ENCODE measurements around the gene PLP2. TPM values are rescaled to one million over a fixed set of nuclear protein-coding genes. Genes with fewer than 3 reads are reported as not detected.
"Not testable (repeated sequence)": the region's sequence is repeated elsewhere in the genome, so short reads cannot be mapped to it uniquely, and the experiment has no call there.

Gene PLP2
- total and polyA plus RNA-seq, 2 donors from 2014 or later: 58.6 to 139 TPM

DNA sequence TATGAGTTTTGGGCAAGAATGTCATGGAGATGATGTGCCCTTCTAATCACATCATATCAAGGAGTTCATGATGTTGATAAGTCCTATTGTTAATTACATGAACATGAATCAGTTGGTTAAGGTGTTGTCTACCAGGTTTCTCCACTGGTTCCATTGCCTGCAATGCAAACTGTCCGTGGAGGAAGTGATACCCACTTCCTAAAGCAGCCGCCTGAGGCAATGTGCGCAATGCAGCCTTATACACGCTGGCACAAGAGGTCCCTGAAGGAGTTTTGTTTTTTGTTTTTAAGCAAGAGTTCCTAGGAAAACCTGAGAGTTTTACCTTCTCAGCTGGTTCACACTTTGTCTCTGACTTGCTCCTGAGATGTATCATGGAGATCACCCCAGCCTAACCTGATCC, 42.3 kb upstream of the PLP2 start:
- Histone ChIP-seq H3K36me3 (ENCODE audit: control insufficient read depth in 2 of 3, insufficient read depth in 3 of 3, low read length in 3 of 3) (no peaks in the 10 kb centered on the region), H3K4me3 (ENCODE audit: low read length in 3 of 3) (no peak overlapping the region), H3K9me3 (ENCODE audit: control insufficient read depth in 2 of 3, insufficient read depth in 1 of 3, low read length in 3 of 3) (no peaks in the 10 kb centered on the region), H3K4me1 (ENCODE audit: control insufficient read depth in 2 of 3, insufficient read depth in 2 of 3, low read depth in 1 of 3, low read length in 3 of 3) (no peaks in the 10 kb centered on the region), H3K27ac (ENCODE audit: low read depth in 2 of 2, low read length in 2 of 2) (no peak overlapping the region), H3K9ac (ENCODE audit: low read length in 3 of 3) (no peak overlapping the region), H3K27me3 (ENCODE audit: control insufficient read depth, insufficient read depth, low read length) (no peaks in the 10 kb centered on the region)
- intact Hi-C loops (cut with DNase I): no loop called here
- no peak for TF ChIP-seq CTCF (IDR thresholded peaks at IDR 0.05; ENCODE audit: borderline replicate concordance, extremely low read depth, insufficient read depth)
- no peak for FAIRE-seq
- no peak for DNase-seq

DNA sequence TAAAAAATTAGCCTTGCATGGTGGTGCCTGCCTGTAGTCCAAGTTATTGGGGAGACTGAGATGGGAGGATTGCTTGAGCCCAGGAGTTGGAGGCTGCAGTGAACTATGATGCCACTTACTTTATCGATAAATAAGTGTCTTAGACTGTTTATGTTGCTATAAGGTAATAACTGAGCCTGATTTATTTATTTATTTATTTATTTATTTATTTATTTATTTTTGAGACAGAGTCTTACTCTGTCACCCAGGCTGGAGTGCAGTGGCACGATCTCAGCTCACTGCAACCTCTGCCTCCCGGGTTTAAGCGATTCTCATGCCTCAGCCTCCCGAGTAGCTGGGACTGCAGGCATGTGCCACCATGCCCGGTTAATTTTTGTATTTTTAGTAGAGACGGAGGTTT, 39.4 kb upstream of the PLP2 start:
- FAIRE-seq; DNase-seq; H3K27ac ChIP-seq (ENCODE audit: low read depth in 2 of 2, low read length in 2 of 2); H3K9ac ChIP-seq (ENCODE audit: low read length in 3 of 3); H3K9me3 ChIP-seq (ENCODE audit: control insufficient read depth in 2 of 3, insufficient read depth in 1 of 3, low read length in 3 of 3); intact Hi-C loops (cut with DNase I); H3K4me1 ChIP-seq (ENCODE audit: control insufficient read depth in 2 of 3, insufficient read depth in 2 of 3, low read depth in 1 of 3, low read length in 3 of 3); H3K27me3 ChIP-seq (ENCODE audit: control insufficient read depth, insufficient read depth, low read length); H3K36me3 ChIP-seq (ENCODE audit: control insufficient read depth in 2 of 3, insufficient read depth in 3 of 3, low read length in 3 of 3); H3K4me3 ChIP-seq (ENCODE audit: low read length in 3 of 3): not testable (repeated sequence)

GRCh38 chrX:49133759-49134158, 37.9 kb upstream of the PLP2 start:
- FAIRE-seq: no peak
- DNase-seq: no peak
- Histone ChIP-seq H3K27ac (ENCODE audit: low read depth in 2 of 2, low read length in 2 of 2) (no peak overlapping the region), H3K4me3 (ENCODE audit: low read length in 3 of 3) (no peak overlapping the region), H3K27me3 (ENCODE audit: control insufficient read depth, insufficient read depth, low read length) (no peaks in the 10 kb centered on the region), H3K4me1 (ENCODE audit: control insufficient read depth in 2 of 3, insufficient read depth in 2 of 3, low read depth in 1 of 3, low read length in 3 of 3) (no peaks in the 10 kb centered on the region), H3K9me3 (ENCODE audit: control insufficient read depth in 2 of 3, insufficient read depth in 1 of 3, low read length in 3 of 3) (no peaks in the 10 kb centered on the region), H3K36me3 (ENCODE audit: control insufficient read depth in 2 of 3, insufficient read depth in 3 of 3, low read length in 3 of 3) (no peaks in the 10 kb centered on the region), H3K9ac (ENCODE audit: low read length in 3 of 3) (no peak overlapping the region)
- intact Hi-C loops (cut with DNase I): no loop called here
- no peak for TF ChIP-seq CTCF (IDR thresholded peaks at IDR 0.05; ENCODE audit: borderline replicate concordance, extremely low read depth, insufficient read depth)

DNA sequence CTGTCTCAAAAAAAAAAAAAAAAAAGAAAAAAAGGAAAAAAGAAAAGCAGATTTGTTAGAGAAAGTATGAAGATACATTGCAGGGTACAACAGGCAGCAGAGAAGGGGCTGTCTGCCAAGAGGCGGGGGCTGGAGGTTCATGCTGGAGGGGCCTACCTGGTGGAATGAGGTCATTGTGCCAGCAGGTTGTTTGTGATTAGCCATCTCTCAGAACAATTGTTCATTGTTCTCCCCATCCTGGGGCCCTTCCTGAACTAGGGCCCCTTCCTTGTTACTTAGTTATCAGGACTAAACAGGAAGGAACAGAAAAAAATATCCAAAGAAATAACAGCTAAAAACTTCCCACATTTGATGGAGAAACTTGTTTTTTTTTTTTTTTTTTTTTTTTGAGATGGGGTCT, 34.2 kb upstream of the PLP2 start:
- FAIRE-seq: no peak
- H3K4me1 ChIP-seq (ENCODE audit: control insufficient read depth in 2 of 3, insufficient read depth in 2 of 3, low read depth in 1 of 3, low read length in 3 of 3): no peaks in the 10 kb centered on the region
- no peak for TF ChIP-seq CTCF (IDR thresholded peaks at IDR 0.05; ENCODE audit: borderline replicate concordance, extremely low read depth, insufficient read depth)
- H3K9me3 ChIP-seq (ENCODE audit: control insufficient read depth in 2 of 3, insufficient read depth in 1 of 3, low read length in 3 of 3): peaks cover 0 to 7% (median 0%) of the 10 kb centered on the region in 3 donors
- no peaks in the 10 kb centered on the region for H3K36me3 ChIP-seq (ENCODE audit: control insufficient read depth in 2 of 3, insufficient read depth in 3 of 3, low read length in 3 of 3)
- intact Hi-C loops (cut with DNase I): no loop called here
- no peaks in the 10 kb centered on the region for H3K27me3 ChIP-seq (ENCODE audit: control insufficient read depth, insufficient read depth, low read length)
- no peak overlapping the region for H3K9ac ChIP-seq (ENCODE audit: low read length in 3 of 3)
- no peak for DNase-seq
- no peak overlapping the region for H3K4me3 ChIP-seq (ENCODE audit: low read length in 3 of 3)
- no peak overlapping the region for H3K27ac ChIP-seq (ENCODE audit: low read depth in 2 of 2, low read length in 2 of 2)

All from kidney (tissue), 14 donors.